Osteocyte (in vitro differentiated cells): ENCODE data around the gene FAM193B. TPM values are rescaled to one million over a fixed set of nuclear protein-coding genes. Genes with fewer than 3 reads are reported as not detected.

ENCODE experiments used
- DNase-seq: peaks from one replicate; pipeline ENCODE4 v3.0.0; 2021; ENCODE audit warnings: mixed read lengths; ENCODE audit not compliant: unreplicated experiment; ENCODE audit errors: extremely low spot score
- H3K27ac Mint-ChIP-seq: one replicate; pipeline ENCODE4 v1.8.0; 2021; ENCODE audit warnings: mild to moderate bottlenecking, mixed read lengths; ENCODE audit not compliant: unreplicated experiment
- H3K27me3 Mint-ChIP-seq: one replicate; pipeline ENCODE4 v1.8.0; 2021; ENCODE audit warnings: mixed read lengths; ENCODE audit not compliant: unreplicated experiment
- H3K36me3 Mint-ChIP-seq: one replicate; pipeline ENCODE4 v1.8.0; 2021; ENCODE audit warnings: mixed read lengths; ENCODE audit not compliant: unreplicated experiment
- H3K4me1 Mint-ChIP-seq: one replicate; pipeline ENCODE4 v1.8.0; 2021; ENCODE audit warnings: mixed read lengths; ENCODE audit not compliant: unreplicated experiment
- H3K4me3 Mint-ChIP-seq: one replicate; pipeline ENCODE4 v1.8.0; 2021; ENCODE audit warnings: mild to moderate bottlenecking, moderate library complexity, mixed read lengths; ENCODE audit not compliant: unreplicated experiment
- H3K9me3 Mint-ChIP-seq: one replicate; pipeline ENCODE4 v1.8.0; 2021; ENCODE audit warnings: mixed read lengths; ENCODE audit not compliant: unreplicated experiment
- CTCF ChIP-seq: fragments of 200-600 bp; sonication (generic); IDR thresholded peaks from 2 replicates; pipeline ENCODE4 v1.5.0; 2021; ENCODE audit warnings: antibody characterized with exemption, mild to moderate bottlenecking, moderate library complexity
- total RNA-seq: library from RNA; stranded (reverse); gene quantifications from 2 replicates; pipeline ENCODE4 v1.2.1, GENCODE V29; 2021

FAM193B gene
- total RNA-seq, 1 donor from 2014 or later = 97.2 TPM

- Mint-ChIP-seq H3K4me3 (no peak overlapping the region), H3K27me3 (peaks cover 56% of the 10 kb centered on the region), H3K4me1 (peaks cover 16% of the 10 kb centered on the region), H3K36me3 (peaks cover 1% of the 10 kb centered on the region), H3K9me3 (no peaks in the 10 kb centered on the region), H3K27ac (no peak overlapping the region)
- DNase-seq = no peak
- TF ChIP-seq CTCF = no peak
These were observed 34.1 kb upstream of the FAM193B start for GRCh38 chr5:177588413-177588909.

GRCh38 chr5:177578316-177578715 lies 24.0 kb upstream of the FAM193B start:
- TF ChIP-seq CTCF = no peak
- Mint-ChIP-seq H3K36me3 (no peaks in the 10 kb centered on the region), H3K27me3 (peaks cover 22% of the 10 kb centered on the region), H3K4me3 (no peak overlapping the region), H3K9me3 (no peaks in the 10 kb centered on the region), H3K27ac (no peak overlapping the region), H3K4me1 (no peaks in the 10 kb centered on the region)
- DNase-seq = no peak

DNA sequence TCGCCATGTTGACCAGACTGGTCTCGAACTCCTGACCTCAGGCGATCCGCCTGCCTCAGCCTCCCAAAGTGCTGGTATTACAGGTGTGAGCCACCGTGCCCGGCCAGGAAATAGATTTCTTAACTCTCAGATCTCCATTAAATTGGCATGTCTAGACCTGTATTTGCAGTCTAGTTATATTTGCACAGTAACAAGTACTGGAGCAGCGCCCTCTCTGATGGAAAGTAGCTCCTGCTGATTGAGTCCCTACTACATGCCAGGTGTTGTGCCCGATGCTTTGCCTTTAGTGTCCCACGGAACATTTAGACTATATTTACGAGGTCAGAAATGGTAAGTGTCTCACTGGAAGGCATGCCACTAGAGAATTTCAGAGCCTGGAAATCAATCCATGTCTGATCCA lies 21.8 kb upstream of the FAM193B start:
- TF ChIP-seq CTCF = no peak
- no peak overlapping the region for H3K4me3 Mint-ChIP-seq
- H3K9me3 Mint-ChIP-seq = no peaks in the 10 kb centered on the region
- H3K4me1 Mint-ChIP-seq = no peaks in the 10 kb centered on the region
- no peak overlapping the region for H3K27ac Mint-ChIP-seq
- H3K27me3 Mint-ChIP-seq = peaks cover 22% of the 10 kb centered on the region
- DNase-seq = no peak
- no peaks in the 10 kb centered on the region for H3K36me3 Mint-ChIP-seq

DNA sequence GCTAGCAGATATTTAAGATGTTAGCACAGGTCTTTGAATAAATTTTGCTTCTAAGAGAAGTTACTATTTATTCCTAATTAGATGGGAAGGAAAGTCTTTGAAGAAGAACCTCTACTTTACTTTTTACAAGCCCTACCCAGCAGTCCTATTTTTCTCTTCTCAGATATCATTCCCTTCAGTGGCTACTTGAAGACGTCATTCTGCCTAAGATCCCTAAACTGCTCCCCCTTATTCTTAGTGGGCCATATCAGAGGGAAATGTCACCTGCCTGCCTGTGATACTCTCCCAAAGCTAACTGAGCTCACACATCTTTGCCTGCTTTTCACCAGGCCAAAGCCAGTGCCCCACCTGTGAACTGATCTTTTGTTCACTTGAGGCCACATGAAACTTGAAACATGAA lies 21.1 kb upstream of the FAM193B start:
- DNase-seq = no peak
- Mint-ChIP-seq H3K4me1 (no peaks in the 10 kb centered on the region), H3K4me3 (no peak overlapping the region), H3K36me3 (no peaks in the 10 kb centered on the region), H3K27ac (no peak overlapping the region), H3K27me3 (peaks cover 22% of the 10 kb centered on the region), H3K9me3 (no peaks in the 10 kb centered on the region)
- TF ChIP-seq CTCF = no peak

DNA sequence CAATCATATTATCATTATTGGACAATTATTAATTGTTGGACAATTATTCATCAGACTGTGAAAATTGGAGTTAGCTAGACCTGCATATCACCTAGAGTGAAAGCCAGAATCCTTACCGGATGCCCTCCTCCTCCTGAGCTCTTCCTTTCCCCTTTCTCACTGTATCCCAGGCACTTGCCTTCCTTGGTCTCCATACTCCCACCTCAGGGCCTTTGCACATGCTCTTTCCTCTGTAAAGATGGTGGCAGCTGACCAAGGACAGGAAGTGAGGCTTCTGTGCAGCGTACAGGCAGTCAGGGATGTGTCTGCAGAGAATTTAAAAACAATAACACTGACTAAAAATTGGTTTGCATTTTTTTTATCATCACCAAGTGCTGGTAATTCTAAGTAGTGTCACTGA lies 15.5 kb upstream of the FAM193B start:
- H3K27ac Mint-ChIP-seq = no peak overlapping the region
- TF ChIP-seq CTCF = no peak
- peaks cover 17% of the 10 kb centered on the region for H3K27me3 Mint-ChIP-seq
- no peaks in the 10 kb centered on the region for H3K9me3 Mint-ChIP-seq
- no peak for DNase-seq
- no peak overlapping the region for H3K4me3 Mint-ChIP-seq
- H3K4me1 Mint-ChIP-seq = no peaks in the 10 kb centered on the region
- no peaks in the 10 kb centered on the region for H3K36me3 Mint-ChIP-seq
